Endothelial cell (in vitro differentiated cells): ENCODE measurements around the gene SIAE. TPM values are rescaled to one million over a fixed set of nuclear protein-coding genes. Genes with fewer than 3 reads are reported as not detected.

ENCODE experiments used
- DNase-seq: peaks from one replicate; pipeline ENCODE4 v3.0.0; 2021; ENCODE audit warnings: low spot score
- H3K27ac Mint-ChIP-seq: one replicate; pipeline ENCODE4 v1.8.0; 2021; ENCODE audit warnings: mixed read lengths, inconsistent platforms; ENCODE audit not compliant: unreplicated experiment
- H3K27me3 Mint-ChIP-seq: one replicate; pipeline ENCODE4 v1.8.0; 2021; ENCODE audit warnings: mild to moderate bottlenecking, moderate library complexity, mixed read lengths, inconsistent platforms; ENCODE audit not compliant: unreplicated experiment
- H3K36me3 Mint-ChIP-seq: one replicate; pipeline ENCODE4 v1.8.0; 2021; ENCODE audit warnings: mild to moderate bottlenecking, low read depth, mixed read lengths, inconsistent platforms; ENCODE audit not compliant: unreplicated experiment
- H3K4me1 Mint-ChIP-seq: one replicate; pipeline ENCODE4 v1.8.0; 2021; ENCODE audit warnings: mild to moderate bottlenecking, mixed read lengths, inconsistent platforms; ENCODE audit not compliant: unreplicated experiment
- H3K4me3 Mint-ChIP-seq: one replicate; pipeline ENCODE4 v1.8.0; 2021; ENCODE audit warnings: mild to moderate bottlenecking, mixed read lengths, inconsistent platforms; ENCODE audit not compliant: unreplicated experiment
- H3K9me3 Mint-ChIP-seq: one replicate; pipeline ENCODE4 v1.8.0; 2021; ENCODE audit warnings: mixed read lengths, inconsistent platforms; ENCODE audit not compliant: unreplicated experiment
- CTCF ChIP-seq: fragments of 200-600 bp; sonication (generic); IDR thresholded peaks from one replicate; pipeline ENCODE4 v1.5.0; 2021; ENCODE audit warnings: antibody characterized with exemption; ENCODE audit not compliant: unreplicated experiment
- total RNA-seq: library from RNA; stranded (reverse); fragmentation: NEBNext Ultra II Directional; extraction: Animal tissue kit (Norgen Biotek cat#: 25700); gene quantifications from one replicate; pipeline ENCODE4 v1.2.1, GENCODE V29; 2021; ENCODE audit not compliant: unreplicated experiment

Gene SIAE
- total RNA-seq, 1 donor from 2014 or later: 11.4 TPM

DNA sequence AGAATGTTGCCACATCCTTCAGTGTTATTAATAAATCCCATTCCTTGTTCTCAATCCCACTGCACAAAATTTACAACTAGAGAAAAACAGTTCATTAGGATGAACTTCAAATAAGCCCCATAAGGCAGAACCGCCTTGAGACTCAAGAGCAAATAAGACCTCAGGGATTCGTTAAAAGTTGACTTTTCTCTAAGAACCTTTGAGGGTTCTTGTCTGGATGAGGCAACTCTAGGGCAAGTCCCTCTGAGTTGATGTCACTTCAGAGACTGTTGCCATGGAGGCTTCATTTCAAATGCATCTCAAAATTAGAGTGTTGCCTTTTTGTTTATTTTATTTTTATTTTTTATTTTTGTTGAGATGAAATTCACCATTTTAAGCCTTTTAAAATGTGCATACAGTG, 82.1 kb downstream of the SIAE start:
- H3K36me3 Mint-ChIP-seq: no peaks in the 10 kb centered on the region
- peaks cover 10% of the 10 kb centered on the region for H3K4me1 Mint-ChIP-seq
- H3K27me3 Mint-ChIP-seq: no peaks in the 10 kb centered on the region
- H3K27ac Mint-ChIP-seq: no peak overlapping the region
- H3K4me3 Mint-ChIP-seq: no peak overlapping the region
- no peak for TF ChIP-seq CTCF
- H3K9me3 Mint-ChIP-seq: no peaks in the 10 kb centered on the region
- DNase-seq: no peak

DNA sequence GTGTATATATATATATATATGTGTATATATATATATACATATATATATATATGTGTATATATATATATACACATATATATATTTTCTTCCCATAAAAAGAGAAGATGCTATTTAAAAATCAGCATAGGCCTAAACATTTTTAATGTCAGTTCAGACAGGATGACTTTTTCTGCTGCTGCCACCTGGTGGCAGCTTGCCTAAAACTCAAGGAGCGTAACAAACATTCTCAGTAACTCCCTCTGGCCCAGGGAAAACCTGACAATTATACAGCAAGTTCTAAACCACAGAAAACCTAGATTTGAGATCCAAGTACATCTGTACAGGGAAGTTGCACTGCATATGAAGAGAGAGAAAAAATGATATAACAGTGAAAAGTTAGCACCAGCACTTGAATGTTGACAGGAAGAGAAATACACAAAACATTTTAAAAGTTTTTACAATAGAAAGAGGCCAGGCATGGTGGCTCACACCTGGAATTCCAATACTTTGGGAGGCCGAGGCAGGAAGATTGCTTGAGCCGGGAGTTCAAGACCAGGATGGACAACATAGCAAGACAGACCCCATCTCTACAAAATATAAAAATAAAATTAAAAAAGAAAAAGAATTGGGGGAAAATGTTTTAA, 87.2 kb downstream of the SIAE start:
- H3K4me1 Mint-ChIP-seq: peaks cover 28% of the 10 kb centered on the region
- no peaks in the 10 kb centered on the region for H3K9me3 Mint-ChIP-seq
- DNase-seq: peak; percentile 69
- TF ChIP-seq CTCF: peak; percentile 70
- no peaks in the 10 kb centered on the region for H3K36me3 Mint-ChIP-seq
- H3K27ac Mint-ChIP-seq: no peak overlapping the region
- H3K27me3 Mint-ChIP-seq: no peaks in the 10 kb centered on the region
- no peak overlapping the region for H3K4me3 Mint-ChIP-seq

DNA sequence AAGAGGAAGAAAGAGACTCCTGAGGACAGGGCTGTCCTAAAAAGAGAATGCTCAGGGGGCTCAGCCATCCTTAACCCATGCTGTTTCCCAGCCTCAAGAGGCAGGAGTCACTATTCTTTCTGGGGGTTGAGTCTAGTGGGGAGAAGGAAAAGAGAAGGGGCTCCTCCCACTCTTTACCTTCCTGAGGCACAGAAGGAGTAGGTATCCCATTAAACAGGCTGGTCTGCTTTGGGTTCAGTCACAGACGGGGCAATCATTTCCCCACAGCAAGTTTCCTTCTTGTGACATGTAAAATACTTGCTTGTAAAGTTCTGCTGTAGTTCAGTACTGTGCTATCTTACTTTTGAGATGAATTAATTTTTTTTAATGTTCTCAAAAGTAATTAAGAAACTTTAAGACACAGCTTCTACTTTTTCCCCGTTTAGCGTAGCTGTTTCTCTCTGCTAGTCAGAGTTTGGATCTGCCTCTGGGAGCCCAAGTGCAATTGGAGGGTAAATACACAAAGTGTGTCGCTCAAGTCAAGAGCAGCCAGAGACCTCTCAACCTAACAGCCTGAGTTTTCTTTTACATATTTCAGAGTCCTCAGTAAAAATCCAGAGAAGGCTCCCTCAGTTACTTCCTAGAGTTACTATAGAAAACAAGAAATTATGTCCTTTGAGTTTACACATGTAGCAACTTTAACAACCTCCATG, 88.7 kb downstream of the SIAE start:
- no peak for TF ChIP-seq CTCF
- Mint-ChIP-seq H3K9me3 (no peaks in the 10 kb centered on the region), H3K4me3 (no peak overlapping the region), H3K27me3 (no peaks in the 10 kb centered on the region), H3K4me1 (peaks cover 27% of the 10 kb centered on the region), H3K36me3 (no peaks in the 10 kb centered on the region), H3K27ac (no peak overlapping the region)
- no peak for DNase-seq

DNA sequence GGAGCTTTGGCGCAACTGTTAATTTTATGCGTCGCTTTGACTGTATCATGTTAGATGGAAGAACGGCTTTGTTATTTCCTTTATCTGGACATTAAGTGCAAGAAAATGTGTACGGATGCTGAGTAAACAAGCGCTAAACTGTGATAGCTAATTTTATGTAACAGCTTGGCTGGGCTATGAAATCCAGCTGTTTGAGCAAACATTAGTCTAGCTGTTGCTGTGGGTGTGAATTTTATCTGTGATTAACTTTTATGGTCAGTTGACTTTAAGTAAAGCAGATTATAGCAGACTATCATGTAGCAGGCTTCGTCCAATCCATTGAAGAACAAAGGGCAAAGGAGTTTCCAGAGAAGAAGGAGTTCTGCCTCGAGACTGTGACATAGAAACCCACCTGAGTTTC, 89.8 kb downstream of the SIAE start:
- no peak for TF ChIP-seq CTCF
- H3K9me3 Mint-ChIP-seq: no peaks in the 10 kb centered on the region
- H3K36me3 Mint-ChIP-seq: no peaks in the 10 kb centered on the region
- DNase-seq: no peak
- peaks cover 30% of the 10 kb centered on the region for H3K4me1 Mint-ChIP-seq
- no peaks in the 10 kb centered on the region for H3K27me3 Mint-ChIP-seq
- no peak overlapping the region for H3K27ac Mint-ChIP-seq
- no peak overlapping the region for H3K4me3 Mint-ChIP-seq

Other genes starting within 250 kb of the SIAE start
- gene OR8B4, start 248.9 kb downstream of the SIAE start, total RNA-seq: not detected
- 0.28 TPM for gene OR8B8, start 228.0 kb downstream of the SIAE start, total RNA-seq
- gene OR8B12, start 130.1 kb downstream of the SIAE start, total RNA-seq: not detected
- 0.46 TPM for gene OR8A1, start 103.7 kb downstream of the SIAE start, total RNA-seq
- gene PANX3, start 62.3 kb downstream of the SIAE start, total RNA-seq: 0.21 TPM
- gene TBRG1, start 50.9 kb downstream of the SIAE start, total RNA-seq: 87.3 TPM
- 4.3 TPM for gene SPA17, start 165 bp upstream of the SIAE start, total RNA-seq
- gene NRGN, start 66.2 kb upstream of the SIAE start, total RNA-seq: 17.0 TPM
- 8.6 TPM for gene VSIG2, start 78.5 kb upstream of the SIAE start, total RNA-seq
- 490 TPM for gene ESAM, start 88.6 kb upstream of the SIAE start, total RNA-seq
- gene MSANTD2, start 126.7 kb upstream of the SIAE start, total RNA-seq: 32.4 TPM
- 40.0 TPM for gene ROBO3, start 191.7 kb upstream of the SIAE start, total RNA-seq
- gene ROBO4, start 224.1 kb upstream of the SIAE start, total RNA-seq: 28.8 TPM
- gene HEPN1, start 245.5 kb upstream of the SIAE start, total RNA-seq: not detected